RWPE2 (cell line): ENCODE results near the gene CSRNP3.

Experiments used
- ATAC-seq: fragments of 200-7000 bp; cut with Tn5 transposase; 3 replicates; pipeline ENCODE4 v1.9.1; 2021; ENCODE audit warnings: low read depth
- DNase-seq: peaks from one replicate; pipeline ENCODE4 v3.0.0-alpha.2; 2020; ENCODE audit warnings: low spot score
- H3K27ac ChIP-seq: fragments of 450-650 bp; 2 replicates; pipeline ENCODE4 v1.5.1; 2017; ENCODE audit warnings: mild to moderate bottlenecking; ENCODE audit not compliant: poor library complexity, severe bottlenecking
- H3K27me3 ChIP-seq: fragments of 250-450 bp; sonication (Bioruptor Pico); 2 replicates; pipeline ENCODE4 v1.5.1; 2021; ENCODE audit warnings: mild to moderate bottlenecking, moderate library complexity; ENCODE audit not compliant: insufficient read depth, poor library complexity, severe bottlenecking
- H3K36me3 ChIP-seq: fragments of 250-450 bp; sonication (Bioruptor Pico); 2 replicates; pipeline ENCODE4 v1.5.1; 2020; ENCODE audit warnings: low read depth, mild to moderate bottlenecking, moderate library complexity
- H3K4me1 ChIP-seq: fragments of 250-450 bp; sonication (Bioruptor Pico); 2 replicates; pipeline ENCODE4 v1.5.1; 2021; ENCODE audit warnings: mild to moderate bottlenecking, moderate library complexity; ENCODE audit not compliant: insufficient read depth, poor library complexity, severe bottlenecking
- H3K4me3 ChIP-seq: fragments of 250-450 bp; sonication (Bioruptor Pico); 2 replicates; pipeline ENCODE4 v1.5.1; 2021; ENCODE audit warnings: mild to moderate bottlenecking, moderate library complexity; ENCODE audit not compliant: severe bottlenecking
- H3K9me3 ChIP-seq: fragments of 250-450 bp; sonication (Bioruptor Pico); 2 replicates; pipeline ENCODE4 v1.5.1; 2021; ENCODE audit warnings: mild to moderate bottlenecking, moderate library complexity; ENCODE audit not compliant: severe bottlenecking
- CTCF ChIP-seq: fragments of 450-650 bp; IDR thresholded peaks from one replicate; pipeline ENCODE4 v1.5.1; 2017; ENCODE audit warnings: mild to moderate bottlenecking, moderate library complexity; ENCODE audit not compliant: poor library complexity, severe bottlenecking

CSRNP3 gene

GRCh38 chr2:165474619-165475276 is 5.2 kb downstream of the CSRNP3 start:
- DNase-seq (no peak), ATAC-seq (no peak)
- Histone ChIP-seq H3K27me3 (no peaks in the 10 kb centered on the region), H3K36me3 (no peaks in the 10 kb centered on the region), H3K27ac (no peak overlapping the region), H3K4me3 (no peak overlapping the region), H3K4me1 (peaks cover 4% of the 10 kb centered on the region), H3K9me3 (no peaks in the 10 kb centered on the region)
- no peak for TF ChIP-seq CTCF

- Histone ChIP-seq H3K4me1 (peaks cover 4% of the 10 kb centered on the region), H3K27ac (no peak overlapping the region), H3K9me3 (no peaks in the 10 kb centered on the region), H3K4me3 (no peak overlapping the region), H3K36me3 (no peaks in the 10 kb centered on the region), H3K27me3 (no peaks in the 10 kb centered on the region)
- ATAC-seq (no peak), DNase-seq (no peak)
- no peak for TF ChIP-seq CTCF
Observed at GRCh38 chr2:165475277-165476004, 5.9 kb downstream of the CSRNP3 start.

- no peaks in the 10 kb centered on the region for H3K36me3 ChIP-seq
- no peak for TF ChIP-seq CTCF
- ATAC-seq = no peak
Observed at GRCh38 chr2:165479856-165480255, 10.4 kb downstream of the CSRNP3 start.

GRCh38 chr2:165494573-165494972 is 25.1 kb downstream of the CSRNP3 start:
- no peak for ATAC-seq
- H3K9me3 ChIP-seq = no peaks in the 10 kb centered on the region

More at GRCh38 chr2:165479856-165480255, 10.4 kb downstream of the CSRNP3 start:
- Histone ChIP-seq H3K27me3 (no peaks in the 10 kb centered on the region), H3K9me3 (no peaks in the 10 kb centered on the region), H3K4me1 (no peaks in the 10 kb centered on the region), H3K27ac (no peak overlapping the region), H3K4me3 (no peak overlapping the region)
- DNase-seq = no peak

More at GRCh38 chr2:165494573-165494972, 25.1 kb downstream of the CSRNP3 start:
- DNase-seq = no peak
- no peaks in the 10 kb centered on the region for H3K36me3 ChIP-seq
- no peak overlapping the region for H3K27ac ChIP-seq
- no peak for TF ChIP-seq CTCF
- H3K27me3 ChIP-seq = no peaks in the 10 kb centered on the region
- H3K4me3 ChIP-seq = no peak overlapping the region
- no peaks in the 10 kb centered on the region for H3K4me1 ChIP-seq
